ENCODE results near the gene NLRP9. TPM values are rescaled to one million over a fixed set of nuclear protein-coding genes. Genes with fewer than 3 reads are reported as not detected.
"Not testable (repeated sequence)": the region's sequence is repeated elsewhere in the genome, so short reads cannot be mapped to it uniquely, and the experiment has no call there.

NLRP9 gene
- total RNA-seq, result not detected

GRCh38 chr19:55738302-55738701 lies at the start of gene NLRP9:
Gene NLRP9, minus strand, starts transcription at chr19:55738402. Its CDS starts 28 bp downstream, at chr19:55738374.
- no peak for DNase-seq

DNA sequence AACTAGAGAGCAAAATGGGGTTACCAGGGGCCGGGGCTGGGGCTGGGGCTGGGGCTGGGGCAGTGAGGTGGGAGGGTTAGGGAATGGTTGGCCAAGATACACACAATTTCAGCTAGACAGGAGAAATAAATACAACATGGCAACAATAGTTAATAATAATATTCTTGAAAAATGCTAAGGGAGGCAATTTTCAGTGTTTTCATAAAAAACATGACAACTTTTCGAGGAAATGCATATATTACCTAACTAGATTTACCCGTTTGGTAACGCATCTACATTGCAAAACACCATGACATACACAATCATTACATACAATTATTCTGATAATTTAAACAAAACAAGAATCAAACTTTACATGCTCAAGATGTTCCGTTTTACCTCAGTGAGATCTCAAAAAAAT lies 42.9 kb upstream of the NLRP9 start:
- DNase-seq, result no peak

DNA sequence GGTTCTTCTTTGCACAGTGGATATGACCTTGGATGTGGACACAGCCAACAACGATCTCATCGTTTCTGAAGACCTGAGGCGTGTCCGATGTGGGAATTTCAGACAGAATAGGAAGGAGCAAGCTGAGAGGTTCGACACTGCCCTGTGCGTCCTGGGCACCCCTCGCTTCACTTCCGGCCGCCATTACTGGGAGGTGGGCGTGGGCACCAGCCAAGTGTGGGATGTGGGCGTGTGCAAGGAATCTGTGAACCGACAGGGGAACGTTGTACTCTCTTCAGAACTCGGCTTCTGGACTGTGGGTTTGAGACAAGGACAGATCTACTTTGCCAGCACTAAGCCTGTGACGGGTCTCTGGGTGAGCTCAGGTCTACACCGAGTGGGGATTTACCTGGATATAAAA lies 40.1 kb upstream of the NLRP9 start:
- no peak for DNase-seq

DNA sequence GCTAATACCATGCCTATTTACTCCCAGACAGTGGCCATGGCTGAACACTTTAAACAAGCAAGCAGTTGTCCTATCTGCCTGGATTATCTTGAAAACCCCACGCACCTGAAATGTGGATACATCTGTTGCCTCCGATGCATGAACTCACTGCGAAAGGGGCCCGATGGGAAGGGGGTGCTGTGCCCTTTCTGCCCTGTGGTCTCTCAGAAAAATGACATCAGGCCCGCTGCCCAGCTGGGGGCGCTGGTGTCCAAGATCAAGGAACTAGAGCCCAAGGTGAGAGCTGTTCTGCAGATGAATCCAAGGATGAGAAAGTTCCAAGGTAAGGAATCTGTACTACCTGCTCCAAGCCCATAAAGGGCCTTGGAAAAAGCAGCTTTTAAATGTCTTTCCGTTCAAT lies 39.3 kb upstream of the NLRP9 start:
- DNase-seq, result no peak

DNA sequence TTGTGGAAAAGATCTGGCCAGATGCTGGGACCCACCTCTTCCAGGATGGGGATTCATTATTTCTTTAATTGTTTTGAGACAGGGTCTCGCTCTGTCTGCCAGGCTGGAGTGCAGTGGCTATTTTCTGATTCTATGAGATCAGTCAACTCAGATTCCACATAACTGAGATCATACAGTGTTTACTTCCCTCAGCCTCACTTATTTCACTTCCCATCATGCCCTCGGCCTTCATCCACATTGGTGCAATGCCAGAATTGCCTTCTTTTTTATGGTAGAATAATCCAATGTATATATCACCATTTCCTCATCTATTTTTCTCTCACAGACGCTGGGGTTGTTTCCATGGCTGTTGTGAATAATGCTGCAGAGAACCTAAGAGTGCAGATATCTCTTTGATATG lies 31.4 kb upstream of the NLRP9 start:
- DNase-seq, result not testable (repeated sequence)

DNA sequence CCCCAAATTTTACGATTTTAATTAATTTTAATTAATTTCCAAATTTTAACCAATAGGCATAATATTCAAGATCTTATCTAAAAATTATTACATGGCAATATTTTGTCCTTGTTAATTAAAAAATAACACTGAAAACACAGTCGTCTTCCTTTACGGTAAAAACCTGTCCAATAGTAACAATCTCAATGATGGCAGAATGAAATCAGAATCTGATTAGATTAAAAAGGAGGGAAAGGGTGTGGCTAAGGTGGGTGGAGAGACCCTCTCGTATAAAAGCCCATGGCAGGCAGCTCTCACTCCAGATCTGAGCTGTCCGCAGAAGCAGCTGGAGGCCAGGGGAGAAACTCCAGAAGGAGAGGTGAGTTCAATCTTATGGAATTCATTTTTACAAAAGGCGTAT lies 30.6 kb upstream of the NLRP9 start, which contains the start of gene RFPL4AL1:
Gene RFPL4AL1, plus strand, starts transcription at position 301 of the 400 bp plus-strand sequence. CDS start 2,687 bp downstream, outside the sequence.
- DNase-seq, result not testable (repeated sequence)

- DNase-seq, result no peak
Measured at GRCh38 chr19:55766466-55766865, 28.3 kb upstream of the NLRP9 start.

DNA sequence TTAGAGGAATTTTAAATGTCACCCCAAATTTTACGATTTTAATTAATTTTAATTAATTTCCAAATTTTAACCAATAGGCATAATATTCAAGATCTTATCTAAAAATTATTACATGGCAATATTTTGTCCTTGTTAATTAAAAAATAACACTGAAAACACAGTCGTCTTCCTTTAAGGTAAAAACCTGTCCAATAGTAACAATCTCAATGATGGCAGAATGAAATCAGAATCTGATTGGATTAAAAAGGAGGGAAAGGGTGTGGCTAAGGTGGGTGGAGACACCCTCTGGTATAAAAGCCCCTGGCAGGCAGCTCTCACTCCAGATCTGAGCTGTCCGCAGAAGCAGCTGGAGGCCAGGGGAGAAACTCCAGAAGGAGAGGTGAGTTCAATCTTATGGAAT lies 20.6 kb upstream of the NLRP9 start, which contains the start of gene RFPL4A:
Gene RFPL4A, plus strand, starts transcription at position 301 of the 400 bp plus-strand sequence. CDS start 2,704 bp downstream, outside the sequence.
- not testable (repeated sequence) for DNase-seq

GRCh38 chr19:55756808-55757207 lies 18.6 kb upstream of the NLRP9 start:
- not testable (repeated sequence) for DNase-seq

GRCh38 chr19:55753401-55753800 lies 15.2 kb upstream of the NLRP9 start:
- no peak for DNase-seq

GRCh38 chr19:55750715-55751114 lies 12.5 kb upstream of the NLRP9 start:
- DNase-seq, result no peak

- not testable (repeated sequence) for DNase-seq
Measured at GRCh38 chr19:55730378-55730777, 7.8 kb downstream of the NLRP9 start.

- no peak for DNase-seq
Measured at GRCh38 chr19:55723491-55723890, 14.7 kb downstream of the NLRP9 start.

- DNase-seq, result no peak
Measured at GRCh38 chr19:55720801-55721200, 17.4 kb downstream of the NLRP9 start.

GRCh38 chr19:55720214-55720746 lies 17.9 kb downstream of the NLRP9 start:
- DNase-seq, result no peak

- not testable (repeated sequence) for DNase-seq
Measured at GRCh38 chr19:55717879-55718711, 20.1 kb downstream of the NLRP9 start.

GRCh38 chr19:55717251-55717650 lies 21.0 kb downstream of the NLRP9 start:
- DNase-seq, result no peak

- DNase-seq, result no peak
Measured at GRCh38 chr19:55716531-55716930, 21.7 kb downstream of the NLRP9 start.

DNA sequence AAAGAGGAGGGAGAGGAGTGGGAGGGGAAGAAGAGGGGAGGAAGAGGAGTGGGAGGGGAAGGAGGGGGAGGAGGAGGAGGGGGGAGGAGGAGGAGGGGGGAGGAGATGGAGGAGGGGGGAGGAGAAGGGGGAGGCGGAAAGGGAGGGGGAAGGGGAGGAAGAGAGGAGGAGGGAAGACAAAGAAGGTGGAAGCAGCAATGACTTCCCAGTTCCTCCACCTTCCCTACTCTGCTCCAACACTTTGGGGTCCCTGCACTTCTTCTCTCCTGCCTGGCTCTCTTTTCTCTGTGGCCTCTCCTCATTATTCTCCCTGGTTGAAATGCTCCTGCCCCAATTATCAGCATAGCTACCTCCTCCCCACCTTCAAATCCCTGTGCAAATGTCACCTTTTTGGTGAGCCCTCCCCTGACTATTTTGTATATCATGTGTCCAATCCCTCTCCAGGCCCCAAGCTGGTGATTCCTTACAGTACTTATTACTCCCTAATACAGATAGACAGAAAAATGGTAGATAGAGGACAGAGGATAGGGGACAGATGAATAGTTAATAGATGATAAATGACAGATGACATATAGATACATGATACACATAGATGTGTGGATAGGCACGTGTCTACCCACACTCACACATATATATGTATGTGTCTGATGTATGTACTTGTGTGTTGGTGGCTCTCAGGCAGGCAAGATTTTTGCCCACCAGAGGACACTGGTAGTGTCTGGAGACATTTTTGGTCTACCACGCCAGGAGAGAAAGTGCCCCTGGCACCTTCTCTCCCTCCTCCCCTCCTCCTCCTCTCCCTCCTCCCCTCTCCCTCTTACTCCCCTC lies 25.2 kb downstream of the NLRP9 start:
- no peak for DNase-seq

- no peak for DNase-seq
Measured at GRCh38 chr19:55711719-55712118, 26.5 kb downstream of the NLRP9 start.

DNA sequence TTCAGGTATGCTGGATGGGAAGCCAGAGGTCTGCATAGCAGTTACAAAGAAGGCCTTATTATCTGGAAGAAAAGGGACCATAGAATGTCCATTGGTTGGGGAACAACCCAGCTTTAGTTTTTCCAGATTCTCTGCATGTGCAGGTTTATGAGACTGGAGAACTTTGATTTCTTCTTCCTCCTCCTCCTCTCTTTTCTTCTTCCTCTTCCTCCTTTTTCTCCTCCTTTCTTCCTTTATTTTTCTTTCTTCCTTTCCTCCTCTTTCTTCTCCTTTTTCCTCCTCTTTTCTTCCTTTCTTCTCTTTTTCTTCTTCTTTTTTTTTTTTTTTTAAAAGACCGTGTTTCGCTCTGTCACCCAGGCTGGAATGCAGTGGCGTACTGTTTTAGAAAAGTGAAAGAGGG lies 32.2 kb downstream of the NLRP9 start:
- DNase-seq, result no peak

DNA sequence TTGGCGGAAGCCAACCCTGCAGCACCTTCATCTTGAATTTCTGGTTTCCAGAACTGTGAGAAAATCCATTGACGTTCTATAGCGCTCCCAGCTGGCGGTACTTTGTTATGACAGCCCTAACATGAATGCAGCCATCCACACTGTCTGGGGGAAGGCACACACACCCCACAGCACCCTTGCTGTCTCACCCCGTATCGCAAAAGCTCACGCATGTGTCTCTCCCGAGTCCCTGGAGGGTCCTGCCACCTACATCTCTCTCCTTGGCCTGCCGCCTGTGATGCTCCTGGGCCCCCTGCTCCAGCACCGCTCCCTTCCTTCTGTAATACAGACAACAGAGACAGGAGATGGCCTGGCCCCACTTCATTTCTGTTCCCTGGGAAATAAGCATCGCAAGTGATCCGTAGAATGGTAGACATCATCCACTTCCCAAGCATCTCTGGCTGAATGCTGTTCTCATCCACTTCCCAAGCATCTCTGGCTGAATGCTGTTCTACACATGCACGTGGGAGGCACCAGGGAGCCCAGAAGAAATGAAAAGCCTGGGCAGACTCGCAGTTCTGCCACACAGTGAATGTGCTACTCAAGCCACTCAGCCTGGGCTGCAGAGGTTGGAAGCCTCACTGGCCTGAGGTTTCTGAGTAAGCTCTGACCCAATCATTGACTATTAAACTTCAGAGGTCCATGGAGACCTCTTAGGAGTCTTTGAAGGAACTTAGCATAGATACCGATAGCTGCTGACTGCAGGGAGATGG lies 33.5 kb downstream of the NLRP9 start:
- DNase-seq, result no peak

Measured in occipital lobe (tissue), 2 donors.